HEK293T (cell line): ENCODE data around the gene TXNDC11.

Source experiments
- CTCF ChIA-PET: fragments of 350-600 bp; formaldehyde crosslinking; extraction: SDS; loops from one replicate; lab custom pipeline; 2021; ENCODE audit warnings: antibody characterized with exemption, inconsistent platforms; lab: Yijun Ruan, JAX
- POLR2A ChIA-PET: fragments of 350-600 bp; formaldehyde crosslinking; extraction: SDS; loops from one replicate; lab custom pipeline; 2020; ENCODE audit warnings: antibody characterized with exemption, inconsistent platforms; lab: Yijun Ruan, JAX
- DNase-seq: peaks from one replicate; pipeline ENCODE4 v3.0.0; 2012; ENCODE audit warnings: mixed read lengths; ENCODE audit errors: extremely low spot score
- ARNT ChIP-seq: fragments of 450-650 bp; IDR thresholded peaks from 2 replicates; pipeline ENCODE4 v1.6.1; 2017; ENCODE audit warnings: mild to moderate bottlenecking
- BHLHE40 ChIP-seq: fragments of 450-650 bp; IDR thresholded peaks from 2 replicates; pipeline ENCODE4 v1.6.1; 2016; ENCODE audit warnings: mild to moderate bottlenecking, moderate library complexity, borderline replicate concordance
- CTBP1 ChIP-seq: fragments of 450-650 bp; IDR thresholded peaks from 2 replicates; pipeline ENCODE4 v1.6.1; 2016; ENCODE audit warnings: borderline replicate concordance
- ELF4 ChIP-seq: fragments of 450-650 bp; IDR thresholded peaks from 2 replicates; pipeline ENCODE4 v1.6.1; 2017; ENCODE audit warnings: antibody characterized with exemption
- FOXA1 ChIP-seq: fragments of 450-650 bp; IDR thresholded peaks from 2 replicates; pipeline ENCODE4 v1.6.1; 2016; ENCODE audit warnings: mild to moderate bottlenecking
- FOXK2 ChIP-seq: fragments of 450-650 bp; IDR thresholded peaks from 2 replicates; pipeline ENCODE4 v1.6.1; 2016; ENCODE audit warnings: mild to moderate bottlenecking
- FOXM1 ChIP-seq: fragments of 450-650 bp; IDR thresholded peaks from 2 replicates; pipeline ENCODE4 v1.6.1; 2017; ENCODE audit warnings: mild to moderate bottlenecking, borderline replicate concordance
- HDGF ChIP-seq: fragments of 450-650 bp; IDR thresholded peaks from 2 replicates; pipeline ENCODE4 v1.6.1; 2017; ENCODE audit warnings: antibody characterized with exemption, borderline replicate concordance
- L3MBTL2 ChIP-seq: fragments of 450-650 bp; conservative IDR thresholded peaks from 2 replicates; pipeline ENCODE4 v1.6.1; 2016; ENCODE audit warnings: mild to moderate bottlenecking
- LEF1 ChIP-seq: fragments of 450-650 bp; IDR thresholded peaks from 2 replicates; pipeline ENCODE4 v1.6.1; 2017; ENCODE audit warnings: mild to moderate bottlenecking, borderline replicate concordance
- NFRKB ChIP-seq: fragments of 450-650 bp; IDR thresholded peaks from 2 replicates; pipeline ENCODE4 v1.6.1; 2016; ENCODE audit warnings: mild to moderate bottlenecking, moderate library complexity
- PKNOX1 ChIP-seq: fragments of 450-650 bp; IDR thresholded peaks from 2 replicates; pipeline ENCODE4 v1.6.1; 2016
- SP1 ChIP-seq: fragments of 450-650 bp; IDR thresholded peaks from 2 replicates; pipeline ENCODE4 v1.6.1; 2017
- SUZ12 ChIP-seq: fragments of 450-650 bp; IDR thresholded peaks from 2 replicates; pipeline ENCODE4 v1.6.1; 2016; ENCODE audit warnings: mild to moderate bottlenecking
- TARDBP ChIP-seq: fragments of 450-650 bp; IDR thresholded peaks from 2 replicates; pipeline ENCODE4 v1.6.1; 2016
- ZNF384 ChIP-seq: fragments of 450-650 bp; IDR thresholded peaks from 2 replicates; pipeline ENCODE4 v1.6.1; 2016

TXNDC11 gene

GRCh38 chr16:11700264-11701029 lies 42.2 kb downstream of the TXNDC11 start:
- no peak for TF ChIP-seq ARNT
- no peak for TF ChIP-seq SUZ12
- no peak for TF ChIP-seq TARDBP
- DNase-seq, result no peak
- ChIA-PET POLR2A (no interaction called here), CTCF (no interaction called here)

GRCh38 chr16:11699234-11699894 lies 43.3 kb downstream of the TXNDC11 start:
- TF ChIP-seq ELF4, result no peak
- TF ChIP-seq TARDBP, result no peak
- no peak for DNase-seq
- CTCF ChIA-PET, result no interaction called here
- POLR2A ChIA-PET, result no interaction called here

DNA sequence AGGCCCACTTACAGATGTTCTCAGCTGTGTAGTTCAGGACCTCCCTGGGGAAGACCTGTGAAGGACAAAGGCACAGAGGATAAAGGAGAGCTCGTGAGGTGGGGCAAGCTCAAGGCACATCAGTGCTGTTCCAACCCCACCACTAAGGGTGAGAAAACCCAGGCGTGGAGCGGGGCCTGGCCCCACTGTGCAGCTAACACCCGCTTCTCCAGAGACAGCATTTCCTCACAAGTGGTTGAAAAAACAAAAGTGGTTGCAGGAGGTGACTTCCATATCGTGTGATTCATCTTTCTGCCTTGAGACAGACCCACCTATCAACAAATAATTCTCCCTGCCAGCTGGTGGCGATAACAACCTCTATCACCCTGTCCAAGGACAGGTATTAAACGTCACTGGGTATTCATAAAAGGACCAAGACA lies 44.4 kb downstream of the TXNDC11 start:
- TF ChIP-seq FOXA1, result no peak
- no peak for TF ChIP-seq PKNOX1
- TF ChIP-seq HDGF, result no peak
- no peak for TF ChIP-seq L3MBTL2
- TF ChIP-seq FOXM1, result no peak
- TF ChIP-seq BHLHE40, result no peak
- no peak for TF ChIP-seq ZNF384
- no peak for TF ChIP-seq SUZ12
- TF ChIP-seq ARNT, result no peak
- no peak for TF ChIP-seq FOXK2
- no peak for TF ChIP-seq TARDBP
- no peak for TF ChIP-seq LEF1
- no peak for TF ChIP-seq CTBP1
- ChIA-PET POLR2A (interaction anchor here (1.1 kb wide), 1 partner anchor 9 kb away, joined by 3 read pairs; no protein-coding TSS in a partner anchor), CTCF (interaction anchor here (0.8 kb wide), 2 partner anchors 14 to 166 kb away, joined by 3 read pairs; no protein-coding TSS in a partner anchor)
- no peak for DNase-seq

DNA sequence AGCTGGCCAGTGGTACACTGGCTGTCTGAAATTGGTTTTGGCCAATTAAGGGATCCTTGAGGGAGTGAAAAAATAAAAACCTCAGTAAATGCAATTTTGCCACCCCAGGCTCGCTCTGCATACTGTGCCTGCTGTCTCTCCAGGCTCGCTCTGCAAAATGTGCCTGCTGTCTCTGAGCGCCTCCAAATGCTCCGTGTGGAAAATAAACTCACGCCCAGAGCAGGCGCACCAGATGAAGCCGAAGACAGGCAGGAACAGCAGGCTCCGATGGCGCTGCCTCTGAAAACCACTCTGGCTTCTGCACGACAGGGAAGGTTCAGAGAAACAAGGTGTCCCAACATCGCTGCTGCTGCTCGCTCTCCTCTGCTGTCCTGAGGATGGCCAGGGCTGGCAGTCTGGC lies 45.3 kb downstream of the TXNDC11 start:
- TF ChIP-seq CTBP1 (no peak), PKNOX1 (no peak), SP1 (no peak), BHLHE40 (no peak), FOXK2 (no peak)
- no peak for DNase-seq
- POLR2A ChIA-PET, result no interaction called here
- CTCF ChIA-PET, result interaction anchor here (0.8 kb wide), 1 partner anchor 14 kb away, joined by 3 read pairs; no protein-coding TSS in a partner anchor

- TF ChIP-seq ELF4 (no peak), SUZ12 (no peak), TARDBP (no peak), NFRKB (no peak)
- no peak for DNase-seq
- CTCF ChIA-PET, result no interaction called here
- POLR2A ChIA-PET, result no interaction called here
These were observed 46.2 kb downstream of the TXNDC11 start for GRCh38 chr16:11696266-11697012.

GRCh38 chr16:11692651-11693050 lies 50.0 kb downstream of the TXNDC11 start:
- TF ChIP-seq SUZ12, result no peak
- no peak for TF ChIP-seq TARDBP
- no peak for TF ChIP-seq FOXA1
- TF ChIP-seq ARNT, result no peak
- TF ChIP-seq NFRKB, result no peak
- no peak for TF ChIP-seq ZNF384
- no peak for TF ChIP-seq LEF1
- TF ChIP-seq PKNOX1, result no peak
- TF ChIP-seq L3MBTL2, result no peak
- TF ChIP-seq SP1, result no peak
- TF ChIP-seq CTBP1, result no peak
- TF ChIP-seq ELF4, result no peak
- TF ChIP-seq BHLHE40, result no peak
- no peak for TF ChIP-seq HDGF
- no peak for TF ChIP-seq FOXM1
- no peak for TF ChIP-seq FOXK2
- ChIA-PET POLR2A (no interaction called here), CTCF (no interaction called here)
- DNase-seq, result no peak
